HepG2 (cell line): Measurements from ENCODE around the gene SDHAF1.

ENCODE experiments used
- MIER3 ChIP-seq: IDR thresholded peaks from 2 replicates; pipeline ENCODE4 v1.6.1; 2016; ENCODE audit warnings: missing compliant biosample characterization, borderline replicate concordance
- ZSCAN20 ChIP-seq: sonication (generic); formaldehyde crosslinking; IDR thresholded peaks from 2 replicates; pipeline ENCODE4 v1.4.0; 2020; ENCODE audit warnings: missing genetic modification reagents, mild to moderate bottlenecking, borderline replicate concordance

DNA sequence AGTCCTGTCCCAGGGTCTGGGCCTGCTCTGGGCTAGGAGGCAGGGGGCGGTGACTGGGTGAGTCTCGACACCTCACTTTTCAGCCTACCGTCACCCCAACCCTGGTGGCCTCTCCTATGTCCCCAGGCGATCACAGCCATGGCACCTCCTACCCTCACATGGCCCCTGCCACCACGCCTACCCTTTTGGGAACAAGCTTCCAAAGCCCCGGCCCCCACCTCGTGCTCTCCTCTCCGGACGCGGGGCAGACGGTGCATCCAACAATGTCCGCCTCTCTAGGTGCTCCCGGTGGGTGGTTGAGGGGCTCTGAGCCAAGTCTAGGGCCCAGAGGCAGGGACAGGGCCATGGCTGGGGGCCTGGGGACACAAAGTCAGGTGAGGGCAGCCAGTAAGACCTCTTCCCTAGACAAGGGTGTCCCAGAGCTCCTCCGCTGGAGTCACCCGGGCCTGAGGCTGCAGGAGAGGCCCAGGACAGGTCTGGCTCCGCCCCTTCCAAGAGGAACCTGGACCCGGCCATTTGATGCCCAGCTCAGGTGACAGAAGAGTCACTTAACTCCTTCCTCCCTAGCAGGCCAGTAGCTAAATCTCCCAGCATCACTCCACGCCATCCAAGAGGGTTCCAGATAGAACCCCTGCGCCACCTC, 13.5 kb downstream of the SDHAF1 start, which contains the start of gene SYNE4:
- TF ChIP-seq ZSCAN20 (CRISPR knock-in tag) (no peak), MIER3 (CRISPR knock-in tag) (no peak)
